ENCODE data around the gene MFN2.

- no peak for TF ChIP-seq TAF1 (IDR thresholded peaks at IDR 0.05; ENCODE audit: borderline replicate concordance, low read depth, low read length)
- no peak for TF ChIP-seq POLR2A (IDR thresholded peaks at IDR 0.05; ENCODE audit: low read depth, low read length)
Observed at GRCh38 chr1:11960715-11961114, 19.5 kb upstream of the MFN2 start.
